HepG2 (cell line): ENCODE data around the gene MKRN2OS. TPM values are rescaled to one million over a fixed set of nuclear protein-coding genes. Genes with fewer than 3 reads are reported as not detected.
A peak's percentile ranks its signal among the peaks of the same experiment; 100 is the strongest.

ENCODE experiments used
- GATAD1 ChIP-seq: IDR thresholded peaks from 2 replicates; pipeline ENCODE4 v1.6.1; 2016; ENCODE audit warnings: missing genetic modification reagents, missing compliant biosample characterization
- GATAD2A ChIP-seq: IDR thresholded peaks from 2 replicates; pipeline ENCODE4 v1.6.1; 2016
- HNRNPL ChIP-seq: fragments of 200-400 bp; formaldehyde crosslinking; IDR thresholded peaks from 2 replicates; pipeline ENCODE4 v1.6.1; 2017; ENCODE audit warnings: mild to moderate bottlenecking, low read depth, low read length
- HOXA3 ChIP-seq: sonication (generic); formaldehyde crosslinking; IDR thresholded peaks from 2 replicates; pipeline ENCODE4 v1.5.0; 2020; ENCODE audit warnings: missing genetic modification reagents
- KDM2A ChIP-seq: sonication (generic); formaldehyde crosslinking; IDR thresholded peaks from 2 replicates; pipeline ENCODE4 v1.4.0; 2020; ENCODE audit warnings: low read depth, missing genetic modification reagents, borderline replicate concordance
- NR2F6 ChIP-seq, 2 experiments: IDR thresholded peaks; 2 replicates each; pipeline ENCODE4 v1.6.1; 2016; ENCODE audit warnings: antibody characterized with exemption in 1 of 2, mild to moderate bottlenecking in 1 of 2
- PHF8 ChIP-seq: sonication (generic); formaldehyde crosslinking; IDR thresholded peaks from 2 replicates; pipeline ENCODE4 v1.5.0; 2020; ENCODE audit warnings: missing genetic modification reagents
- RXRB ChIP-seq: IDR thresholded peaks from 2 replicates; pipeline ENCODE4 v1.6.1; 2016; ENCODE audit warnings: borderline replicate concordance, missing genetic modification reagents, missing compliant biosample characterization
- SIN3A ChIP-seq: IDR thresholded peaks from 2 replicates; pipeline ENCODE4 v1.6.1; 2011; ENCODE audit warnings: low read depth, mild to moderate bottlenecking, control low read depth, low read length, borderline replicate concordance
- TAF1 ChIP-seq: sonication (generic); formaldehyde crosslinking; IDR thresholded peaks from 2 replicates; pipeline ENCODE4 v1.4.0; 2020; ENCODE audit warnings: missing genetic modification reagents
- TBL1XR1 ChIP-seq: fragments of 150-350 bp; IDR thresholded peaks from 2 replicates; pipeline ENCODE4 v1.6.1; 2014; ENCODE audit warnings: borderline replicate concordance, low read length; ENCODE audit not compliant: partially characterized antibody
- TP53 ChIP-seq: sonication (generic); formaldehyde crosslinking; conservative IDR thresholded peaks from 2 replicates; pipeline ENCODE4 v1.4.0; 2020; ENCODE audit warnings: missing genetic modification reagents
- XRCC5 ChIP-seq: fragments of 200-400 bp; formaldehyde crosslinking; optimal IDR thresholded peaks from 2 replicates; pipeline ENCODE3; 2017; ENCODE audit warnings: mild to moderate bottlenecking, low read length
- ZBTB7B ChIP-seq: sonication (generic); formaldehyde crosslinking; IDR thresholded peaks from 2 replicates; pipeline ENCODE4 v1.4.0; 2020; ENCODE audit warnings: missing genetic modification reagents
- ZGPAT ChIP-seq: IDR thresholded peaks from 2 replicates; pipeline ENCODE4 v1.6.1; 2016; ENCODE audit warnings: mild to moderate bottlenecking
- ZNF687 ChIP-seq: sonication (generic); formaldehyde crosslinking; IDR thresholded peaks from 2 replicates; pipeline ENCODE4 v1.5.1; 2020; ENCODE audit warnings: mild to moderate bottlenecking, missing genetic modification reagents, moderate library complexity
- ZNF691 ChIP-seq: sonication (generic); formaldehyde crosslinking; IDR thresholded peaks from 2 replicates; pipeline ENCODE4 v1.4.0; 2020; ENCODE audit warnings: missing genetic modification reagents, low read depth, mild to moderate bottlenecking, borderline replicate concordance
- ZNF784 ChIP-seq: sonication (generic); formaldehyde crosslinking; IDR thresholded peaks from 2 replicates; pipeline ENCODE4 v1.5.1; 2020; ENCODE audit warnings: missing genetic modification reagents, mild to moderate bottlenecking, borderline replicate concordance
- polyA plus RNA-seq, 8 experiments: library from polyadenylated mRNA; depleted of rRNA in 3 of 8; stranded (reverse) in 7 of 8; unstranded in 1 of 8; fragments of >200 nt; fragmentation: Illumina TruSeq in 4 of 8; extraction: Trizol in 4 of 8; gene quantifications; 2 replicates each; pipeline versions ENCODE4 v1.2.1 to v1.2.3, GENCODE V29; 2011 to 2016; ENCODE audit warnings: low read depth in 4 of 8, missing spikeins in 1 of 8, mixed read lengths in 1 of 8; ENCODE audit not compliant: insufficient read depth in 1 of 8
- total RNA-seq, 5 experiments: library from RNA; depleted of rRNA; stranded (reverse); fragments of >200 nt; fragmentation: Illumina TruSeq; extraction: Trizol; gene quantifications; 2 replicates each; pipeline ENCODE4 v1.2.3, GENCODE V29; 2016; ENCODE audit warnings: low read depth in 1 of 5
- TF ChIP-seq, protein P1 (sequence below): sonication (generic); formaldehyde crosslinking; IDR thresholded peaks from 2 replicates; pipeline ENCODE4 v1.8.1; 2023; ENCODE audit warnings: mild to moderate bottlenecking, moderate library complexity, missing genetic modification reagents

MKRN2OS gene
- total and polyA plus RNA-seq, 2 of the 13 experiments (the other 11 are each of a cell fraction or from before 2014, with no cell fraction given), result not detected

DNA sequence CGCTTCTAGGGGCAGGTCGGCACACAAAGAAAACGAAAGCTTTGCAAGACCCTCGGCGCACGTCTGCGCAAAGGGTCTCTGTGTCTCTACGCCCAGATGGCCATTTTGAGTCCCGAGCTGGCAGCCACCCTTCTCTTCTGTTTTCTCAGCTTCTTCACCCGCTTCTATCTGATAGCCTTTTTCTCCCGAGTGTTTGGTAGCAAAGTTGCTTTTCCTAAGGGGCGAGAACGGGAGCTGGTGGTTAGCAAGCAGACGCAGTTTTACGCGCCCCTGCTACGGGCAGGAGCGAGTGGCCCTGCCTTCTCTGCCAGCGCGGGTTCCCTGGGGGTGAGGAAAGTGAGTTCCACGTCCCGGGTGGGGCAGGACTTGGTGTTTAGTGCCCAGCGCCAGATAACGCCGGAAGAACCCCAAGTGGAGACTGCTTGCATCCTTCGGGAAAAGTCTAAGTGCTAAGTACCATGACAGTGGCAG lies 8.7 kb upstream of the MKRN2OS start (continued):
- TF ChIP-seq ZNF691 (CRISPR knock-in tag) (no peak), GATAD1 (CRISPR knock-in tag) (0 out of 2 replicates have a peak, but pooled peaks have one; percentile 15), RXRB (CRISPR knock-in tag) (0 out of 2 replicates have a peak, but pooled peaks have one; percentile 10), ZNF784 (CRISPR knock-in tag) (no peak), GATAD2A (peak; percentile 51; the same call in 1 of the 2 replicates), TP53 (CRISPR knock-in tag) (no peak), ZNF687 (CRISPR knock-in tag) (peak; percentile 62), XRCC5 (peak; percentile 52), HOXA3 (CRISPR knock-in tag) (peak; percentile 35; the same call in 1 of the 2 replicates), NR2F6 (IDR thresholded peaks at IDR 0.05) (no peak), NR2F6 (CRISPR knock-in tag; IDR thresholded peaks at IDR 0.05) (no peak), ZBTB7B (peak; percentile 85), ZGPAT (CRISPR knock-in tag) (0 out of 2 replicates have a peak, but pooled peaks have one; percentile 24), HNRNPL (0 out of 2 replicates have a peak, but pooled peaks have one; percentile 31), PHF8 (CRISPR knock-in tag) (peak; percentile 65), SIN3A (no peak), TBL1XR1 (no peak), TAF1 (peak; percentile 27; the same call in 1 of the 2 replicates), KDM2A (CRISPR knock-in tag) (peak; percentile 40; the same call in 1 of the 2 replicates)
- TF ChIP-seq, protein P1, sequence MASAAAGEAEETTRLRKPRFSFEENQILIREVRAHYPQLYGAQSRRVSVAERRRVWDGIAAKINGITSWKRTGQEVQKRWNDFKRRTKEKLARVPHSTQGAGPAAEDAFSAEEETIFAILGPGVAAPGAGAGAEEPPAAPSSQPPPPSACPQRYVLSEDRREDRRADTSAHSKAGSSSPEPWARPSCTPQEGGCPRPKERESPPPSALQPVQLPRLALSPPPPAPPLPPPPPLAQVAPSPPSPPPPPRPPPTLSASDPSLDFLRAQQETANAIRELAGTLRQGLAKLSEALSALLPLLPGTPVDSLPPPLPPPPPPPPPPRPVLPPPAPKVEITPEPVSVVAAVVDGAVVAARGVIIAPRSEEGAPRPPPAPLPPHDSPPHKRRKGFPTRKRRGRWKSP (CRISPR knock-in tag), result peak; percentile 35; the same call in 1 of the 2 replicates
